ENCODE results near the gene PLAC9.
"Not testable (repeated sequence)": the region's sequence is repeated elsewhere in the genome, so short reads cannot be mapped to it uniquely, and the experiment has no call there.

The PLAC9 gene

GRCh38 chr10:80137920-80138319 lies 5.4 kb downstream of the PLAC9 start:
- in situ Hi-C loops (cut with HindIII; ENCODE audit: low sequenced_read_pairs) = no loop called here

GRCh38 chr10:80139265-80139664 lies 6.7 kb downstream of the PLAC9 start:
- in situ Hi-C loops (cut with HindIII; ENCODE audit: low sequenced_read_pairs) = no loop called here

- in situ Hi-C loops (cut with HindIII; ENCODE audit: low sequenced_read_pairs) = no loop called here
Observed at GRCh38 chr10:80140251-80140650, 7.7 kb downstream of the PLAC9 start.

GRCh38 chr10:80141696-80142460 lies 9.3 kb downstream of the PLAC9 start:
- in situ Hi-C loops (cut with HindIII; ENCODE audit: low sequenced_read_pairs) = no loop called here

- in situ Hi-C loops (cut with HindIII; ENCODE audit: low sequenced_read_pairs) = no loop called here
Observed at GRCh38 chr10:80144067-80144695, 11.7 kb downstream of the PLAC9 start.

GRCh38 chr10:80144696-80145131 lies 12.2 kb downstream of the PLAC9 start:
- in situ Hi-C loops (cut with HindIII; ENCODE audit: low sequenced_read_pairs) = no loop called here

GRCh38 chr10:80145406-80146308 lies 13.1 kb downstream of the PLAC9 start:
- in situ Hi-C loops (cut with HindIII; ENCODE audit: low sequenced_read_pairs) = not testable (repeated sequence)

- in situ Hi-C loops (cut with HindIII; ENCODE audit: low sequenced_read_pairs) = no loop called here
Observed at GRCh38 chr10:80146918-80147317, 14.4 kb downstream of the PLAC9 start.

GRCh38 chr10:80148166-80148805 lies 15.8 kb downstream of the PLAC9 start:
- in situ Hi-C loops (cut with HindIII; ENCODE audit: low sequenced_read_pairs) = no loop called here

- in situ Hi-C loops (cut with HindIII; ENCODE audit: low sequenced_read_pairs) = no loop called here
Observed at GRCh38 chr10:80149123-80149522, 16.6 kb downstream of the PLAC9 start.

- in situ Hi-C loops (cut with HindIII; ENCODE audit: low sequenced_read_pairs) = no loop called here
Observed at GRCh38 chr10:80150172-80150571, 17.6 kb downstream of the PLAC9 start.

GRCh38 chr10:80152820-80153219 lies 20.3 kb downstream of the PLAC9 start:
- in situ Hi-C loops (cut with HindIII; ENCODE audit: low sequenced_read_pairs) = no loop called here

GRCh38 chr10:80153460-80153859 lies 20.9 kb downstream of the PLAC9 start:
- in situ Hi-C loops (cut with HindIII; ENCODE audit: low sequenced_read_pairs) = no loop called here

- in situ Hi-C loops (cut with HindIII; ENCODE audit: low sequenced_read_pairs) = no loop called here
Observed at GRCh38 chr10:80154626-80154977, 22.1 kb downstream of the PLAC9 start.

- in situ Hi-C loops (cut with HindIII; ENCODE audit: low sequenced_read_pairs) = no loop called here
Observed at GRCh38 chr10:80154978-80155695, 22.6 kb downstream of the PLAC9 start.

GRCh38 chr10:80155696-80156215 lies 23.2 kb downstream of the PLAC9 start:
- in situ Hi-C loops (cut with HindIII; ENCODE audit: low sequenced_read_pairs) = no loop called here

GRCh38 chr10:80156216-80156615 lies 23.7 kb downstream of the PLAC9 start:
- in situ Hi-C loops (cut with HindIII; ENCODE audit: low sequenced_read_pairs) = no loop called here

GRCh38 chr10:80157561-80157960 lies 25.0 kb downstream of the PLAC9 start:
- in situ Hi-C loops (cut with HindIII; ENCODE audit: low sequenced_read_pairs) = no loop called here

- in situ Hi-C loops (cut with HindIII; ENCODE audit: low sequenced_read_pairs) = no loop called here
Observed at GRCh38 chr10:80158126-80158525, 25.6 kb downstream of the PLAC9 start.

GRCh38 chr10:80158598-80159127 lies 26.1 kb downstream of the PLAC9 start:
- in situ Hi-C loops (cut with HindIII; ENCODE audit: low sequenced_read_pairs) = no loop called here

Data from DLD1 (cell line).